ENCODE results near the gene CLK4.

Gene CLK4

DNA sequence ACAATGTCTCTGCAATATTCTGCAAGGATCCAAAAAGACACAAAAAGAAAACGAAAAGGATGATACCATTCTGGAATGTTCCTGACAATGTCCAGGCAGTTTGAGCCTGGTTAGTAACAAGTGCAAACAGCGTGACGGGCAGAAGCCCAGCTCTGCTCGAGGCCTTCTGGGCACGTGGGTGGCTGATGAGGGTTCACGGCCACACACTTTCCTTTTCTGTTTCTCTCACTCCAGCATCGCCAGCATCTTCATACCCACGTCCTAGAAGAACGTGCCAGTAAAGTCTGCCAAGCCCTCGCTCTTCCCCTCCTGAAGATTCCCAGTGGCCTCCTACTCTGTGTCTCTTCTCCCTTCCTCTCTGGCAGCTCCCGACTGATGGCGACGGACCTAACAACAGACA lies 73.3 kb downstream of the CLK4 start:
- DNase-seq (ENCODE audit: low read depth) = no peak
